ENCODE results near the gene EFCAB6.

- TF ChIP-seq CTCF (IDR thresholded peaks at IDR 0.05) (no peak), PREB (CRISPR knock-in tag; IDR thresholded peaks at IDR 0.05; ENCODE audit: borderline replicate concordance) (no peak), IRF2 (CRISPR knock-in tag; IDR thresholded peaks at IDR 0.05; ENCODE audit: borderline replicate concordance, low read depth) (no peak)
Observed at GRCh38 chr22:43550024-43550620, 262.0 kb downstream of the EFCAB6 start.
